Upper lobe of left lung (tissue), 4 donors: ENCODE data around the gene ARHGAP42.

Experiments
- CTCF ChIP-seq, 6 experiments: fragments of 450-650 bp in 4 of 6; fragments of 200-600 bp in 2 of 6; sonication (generic) in 2 of 6; IDR thresholded peaks; one replicate each; pipeline ENCODE4 v1.5.1; 2016 to 2019; ENCODE audit warnings: antibody characterized with exemption in 6 of 6
- POLR2AphosphoS5 ChIP-seq, 2 donors: sonication (generic); formaldehyde crosslinking; IDR thresholded peaks; one replicate each; pipeline ENCODE4 v1.5.1; 2017; ENCODE audit warnings: antibody characterized with exemption in 2 of 2

DNA sequence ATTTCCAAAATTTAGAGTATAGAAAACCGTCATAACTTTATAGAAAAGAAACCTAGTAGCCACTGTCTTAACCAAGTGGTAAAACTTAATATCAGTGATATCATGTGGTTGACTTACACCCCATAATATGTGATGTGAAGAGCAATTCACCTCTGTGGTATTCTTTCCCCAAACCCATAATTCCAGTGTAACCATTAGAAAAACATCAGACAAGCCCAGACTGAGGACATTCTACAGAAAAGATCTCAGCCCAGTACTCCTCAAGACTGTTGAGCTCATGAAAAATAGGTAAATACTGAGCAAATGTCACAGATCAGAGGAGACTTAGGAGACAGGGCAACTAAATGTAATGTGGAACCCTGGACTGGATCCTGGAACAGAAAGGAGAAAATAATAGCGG is 307.9 kb downstream of the ARHGAP42 start:
- no peak for TF ChIP-seq CTCF (IDR thresholded peaks at IDR 0.05)
- no peak for TF ChIP-seq POLR2AphosphoS5 (IDR thresholded peaks at IDR 0.05)
